Stimulated activated CD4-positive, alpha-beta T cell treated with anti-CD3 and anti-CD28 coated beads, Interleukin-15, amount 100 ng/mL, for 48 hours (primary cell): Measurements from ENCODE around the gene RAB44.
"Not testable (repeated sequence)": the region's sequence is repeated elsewhere in the genome, so short reads cannot be mapped to it uniquely, and the experiment has no call there.

ENCODE experiments used
- DNase-seq, 2 donors: peaks; one replicate each; pipeline ENCODE4 v3.0.0-alpha.2; 2020; ENCODE audit warnings: low read depth in 2 of 2

Gene RAB44

DNA sequence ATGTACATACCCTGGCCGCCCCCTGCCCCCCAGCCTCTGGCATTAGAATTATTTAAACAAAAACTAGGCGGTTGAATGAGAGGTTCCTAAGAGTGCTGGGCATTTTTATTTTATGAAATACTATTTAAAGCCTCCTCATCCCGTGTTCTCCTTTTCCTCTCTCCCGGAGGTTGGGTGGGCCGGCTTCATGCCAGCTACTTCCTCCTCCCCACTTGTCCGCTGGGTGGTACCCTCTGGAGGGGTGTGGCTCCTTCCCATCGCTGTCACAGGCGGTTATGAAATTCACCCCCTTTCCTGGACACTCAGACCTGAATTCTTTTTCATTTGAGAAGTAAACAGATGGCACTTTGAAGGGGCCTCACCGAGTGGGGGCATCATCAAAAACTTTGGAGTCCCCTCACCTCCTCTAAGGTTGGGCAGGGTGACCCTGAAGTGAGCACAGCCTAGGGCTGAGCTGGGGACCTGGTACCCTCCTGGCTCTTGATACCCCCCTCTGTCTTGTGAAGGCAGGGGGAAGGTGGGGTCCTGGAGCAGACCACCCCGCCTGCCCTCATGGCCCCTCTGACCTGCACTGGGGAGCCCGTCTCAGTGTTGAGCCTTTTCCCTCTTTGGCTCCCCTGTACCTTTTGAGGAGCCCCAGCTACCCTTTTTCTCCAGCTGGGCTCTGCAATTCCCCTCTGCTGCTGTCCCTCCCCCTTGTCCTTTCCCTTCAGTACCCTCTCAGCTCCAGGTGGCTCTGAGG lies 11.5 kb upstream of the RAB44 start:
- DNase-seq, result no peak

DNA sequence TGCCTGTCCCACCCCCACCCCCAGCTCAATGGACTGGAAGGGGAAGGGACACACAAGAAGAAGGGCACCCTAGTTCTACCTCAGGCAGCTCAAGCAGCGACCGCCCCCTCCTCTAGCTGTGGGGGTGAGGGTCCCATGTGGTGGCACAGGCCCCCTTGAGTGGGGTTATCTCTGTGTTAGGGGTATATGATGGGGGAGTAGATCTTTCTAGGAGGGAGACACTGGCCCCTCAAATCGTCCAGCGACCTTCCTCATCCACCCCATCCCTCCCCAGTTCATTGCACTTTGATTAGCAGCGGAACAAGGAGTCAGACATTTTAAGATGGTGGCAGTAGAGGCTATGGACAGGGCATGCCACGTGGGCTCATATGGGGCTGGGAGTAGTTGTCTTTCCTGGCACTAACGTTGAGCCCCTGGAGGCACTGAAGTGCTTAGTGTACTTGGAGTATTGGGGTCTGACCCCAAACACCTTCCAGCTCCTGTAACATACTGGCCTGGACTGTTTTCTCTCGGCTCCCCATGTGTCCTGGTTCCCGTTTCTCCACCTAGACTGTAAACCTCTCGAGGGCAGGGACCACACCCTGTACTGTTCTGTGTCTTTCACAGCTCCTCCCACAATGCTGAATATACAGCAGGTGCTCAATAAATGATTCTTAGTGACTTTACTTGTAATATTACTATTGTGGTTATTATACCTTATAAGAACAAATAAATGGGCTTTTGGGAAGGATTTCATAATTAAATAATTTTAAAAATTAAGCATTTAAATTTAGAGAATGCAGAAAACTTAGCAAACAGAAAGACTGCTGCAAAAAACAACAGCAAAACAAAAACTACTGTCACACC lies 10.7 kb upstream of the RAB44 start:
- DNase-seq, result no peak

DNA sequence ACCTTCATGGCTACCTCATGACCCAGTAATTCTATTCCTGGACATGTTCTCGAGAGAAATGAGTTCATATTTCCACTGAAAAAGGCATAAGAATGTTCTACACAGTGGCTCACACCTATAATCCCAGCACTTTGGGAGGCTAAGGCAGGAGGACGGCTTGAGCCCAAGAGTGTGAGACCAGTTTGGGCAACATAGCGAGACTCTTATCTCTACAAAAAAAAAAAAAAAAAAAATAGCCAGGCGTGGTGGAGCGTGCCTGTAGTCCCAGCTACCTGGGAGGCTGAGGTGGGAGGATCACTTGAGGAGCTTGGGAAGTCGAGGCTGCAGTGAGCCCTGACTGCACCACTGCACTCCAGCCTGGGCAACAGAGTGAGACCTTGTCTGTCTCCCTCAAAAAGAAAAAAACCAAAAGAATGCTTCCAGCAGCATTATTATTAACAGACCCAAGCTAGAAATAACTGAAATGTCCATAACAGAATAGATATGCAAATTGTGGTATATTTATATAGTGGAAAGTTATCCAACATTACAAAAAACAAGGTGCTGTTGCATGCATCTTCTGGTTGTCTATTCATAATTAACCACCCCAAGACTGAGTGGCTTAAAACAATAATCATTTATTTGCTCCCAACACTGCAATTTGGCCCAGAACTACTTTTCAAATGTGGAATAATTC lies 9.4 kb upstream of the RAB44 start:
- no peak for DNase-seq

DNA sequence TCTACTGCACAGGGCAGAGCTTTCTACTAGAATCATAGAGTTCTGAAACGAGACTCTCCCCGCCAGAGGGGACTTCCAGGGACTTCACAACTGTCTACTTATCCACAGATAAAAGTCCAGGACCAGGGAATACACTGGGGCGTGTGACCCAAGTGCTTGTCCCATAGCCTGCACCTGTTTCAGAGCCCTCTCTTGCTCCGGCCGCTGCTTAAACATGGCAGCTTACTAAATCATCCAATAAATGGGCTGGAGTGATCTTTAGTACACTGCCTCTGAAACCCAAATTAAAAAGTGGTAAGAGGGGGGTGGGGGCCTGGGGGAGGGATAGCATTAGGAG lies 8.9 kb upstream of the RAB44 start:
- DNase-seq, result no peak

DNA sequence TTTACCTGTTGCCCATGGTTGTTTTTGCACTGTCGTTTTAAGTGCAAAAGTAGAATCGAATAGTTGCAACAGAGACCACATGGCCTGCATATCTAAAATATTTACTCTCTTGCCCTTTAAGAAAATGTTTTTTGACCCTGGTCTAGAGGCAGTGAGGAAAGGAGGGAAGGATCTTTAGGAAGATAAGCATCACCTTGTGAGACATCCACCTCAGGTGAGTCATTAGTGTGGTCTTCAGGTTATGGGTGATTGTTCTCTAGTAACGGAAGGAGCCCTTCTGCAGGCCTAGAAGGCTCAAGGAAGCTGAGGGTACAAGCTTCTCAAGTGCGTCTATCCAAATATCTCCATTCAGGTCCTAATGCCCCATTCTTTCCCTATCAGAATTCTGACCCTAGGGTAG lies 6.6 kb upstream of the RAB44 start:
- no peak for DNase-seq

DNA sequence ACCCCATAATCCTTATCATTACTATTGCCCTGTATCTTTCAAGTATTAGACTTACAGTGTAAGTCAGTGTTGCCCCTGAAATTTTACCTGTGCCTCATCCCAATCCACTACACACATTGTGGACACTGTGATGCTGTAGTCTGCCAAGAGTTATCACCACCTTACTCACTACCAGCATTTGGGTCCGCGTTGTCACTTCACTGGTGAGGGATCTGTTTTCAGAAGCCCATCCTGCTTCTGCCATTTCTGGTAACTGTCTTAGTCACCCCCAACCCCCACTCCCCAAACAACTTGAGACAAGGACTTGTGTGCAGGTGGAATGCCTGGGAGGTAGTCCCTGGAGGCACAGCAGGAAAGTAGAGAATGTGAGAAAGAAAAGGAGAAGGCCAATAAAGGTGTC lies 6.0 kb upstream of the RAB44 start:
- DNase-seq, result no peak

DNA sequence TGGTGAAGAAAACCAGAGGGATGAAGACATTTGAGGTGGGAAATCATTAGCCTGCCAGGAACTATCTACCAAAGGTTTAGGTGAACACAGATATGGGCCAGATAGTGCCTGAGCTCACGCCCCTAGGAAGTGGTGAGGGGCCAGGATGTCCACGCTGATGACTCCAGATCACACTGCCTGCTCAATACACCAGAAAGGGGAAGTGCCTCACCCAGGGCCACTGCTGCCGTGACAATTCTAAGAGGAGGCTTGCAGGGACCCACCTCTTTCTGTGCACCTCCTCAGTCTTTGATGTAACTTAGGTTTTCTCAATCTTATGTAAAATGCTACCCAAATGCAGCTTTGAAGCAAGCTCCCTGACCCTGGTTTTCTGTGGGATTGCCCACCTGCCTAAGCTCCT lies 5.4 kb upstream of the RAB44 start:
- DNase-seq, result no peak

DNA sequence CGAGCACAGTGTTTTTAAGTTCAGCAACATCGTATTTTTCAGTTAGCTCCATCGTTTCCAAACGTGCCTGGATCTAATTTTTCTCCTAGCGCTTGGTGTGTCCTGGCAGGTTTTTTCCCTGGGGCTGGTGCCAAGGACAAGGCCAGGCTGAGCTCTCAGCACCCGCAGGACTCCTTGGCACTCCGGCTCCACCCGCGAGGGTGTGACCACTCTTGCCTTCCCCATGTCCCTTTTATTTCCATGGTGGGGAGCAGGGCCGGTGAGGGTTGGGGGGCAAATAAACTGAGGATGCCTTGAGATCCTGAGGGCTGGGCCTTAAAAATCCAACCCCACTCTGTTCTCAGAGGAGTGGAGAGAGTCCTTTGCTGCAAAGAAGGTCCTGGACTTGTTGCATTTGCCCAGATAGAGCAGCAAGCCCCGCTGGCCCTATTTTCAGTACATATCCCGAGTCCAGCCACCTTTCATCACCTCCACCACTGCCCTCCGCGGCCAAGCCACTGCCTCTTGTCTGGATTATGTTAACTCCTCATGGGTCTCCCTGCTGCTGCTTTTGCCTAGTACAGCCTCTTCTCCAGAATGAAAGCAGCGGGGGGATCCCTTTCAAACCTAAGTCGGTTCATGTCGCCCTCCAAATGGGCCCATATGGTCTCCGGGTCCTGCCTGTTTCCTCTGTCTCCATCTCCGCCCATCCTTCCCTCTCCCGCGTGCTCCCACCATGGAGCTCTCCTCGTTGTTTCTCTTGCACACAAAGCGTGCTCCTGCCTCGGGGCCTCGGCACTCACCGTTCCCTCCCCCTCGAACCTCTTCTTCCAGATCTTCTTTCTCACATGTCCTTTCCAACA lies 4.5 kb upstream of the RAB44 start:
- no peak for DNase-seq

DNA sequence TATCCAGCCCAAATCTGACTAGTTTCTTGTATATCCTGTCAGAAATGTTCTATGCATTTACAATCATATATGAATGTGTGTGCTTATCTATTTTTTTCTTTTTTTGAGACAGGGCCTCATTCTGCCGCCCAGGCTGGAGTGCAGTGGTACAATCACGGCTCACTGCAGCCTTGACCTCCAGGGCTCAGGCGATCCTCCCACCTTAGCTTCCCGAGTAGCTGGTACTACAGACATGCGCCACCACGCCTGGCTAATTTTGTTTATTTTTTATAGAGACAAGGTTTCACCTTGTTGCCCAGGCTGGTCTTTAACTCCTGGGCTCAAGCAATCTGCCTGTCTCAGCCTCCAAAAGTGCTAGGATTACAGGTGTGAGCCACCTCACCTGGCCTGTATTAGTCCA lies 3.0 kb upstream of the RAB44 start:
- DNase-seq, result no peak

DNA sequence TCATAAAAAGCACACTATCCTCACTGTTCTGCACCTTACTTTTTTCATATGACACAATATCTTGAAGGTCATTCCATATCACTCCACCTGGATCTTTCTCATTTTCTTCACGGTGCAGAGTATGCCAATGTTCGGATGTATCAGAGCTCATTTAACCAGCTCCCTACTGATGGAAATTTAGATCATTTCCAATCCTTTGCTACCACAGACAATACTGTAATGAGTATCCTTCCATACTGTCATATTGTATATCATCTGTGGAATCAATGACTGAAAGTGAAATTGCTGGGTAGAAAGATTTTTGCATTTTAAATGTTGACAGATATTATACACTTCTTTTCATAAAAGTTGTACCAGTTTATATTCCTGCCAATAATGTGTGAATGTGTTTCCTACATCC lies 2.2 kb upstream of the RAB44 start:
- DNase-seq, result no peak

DNA sequence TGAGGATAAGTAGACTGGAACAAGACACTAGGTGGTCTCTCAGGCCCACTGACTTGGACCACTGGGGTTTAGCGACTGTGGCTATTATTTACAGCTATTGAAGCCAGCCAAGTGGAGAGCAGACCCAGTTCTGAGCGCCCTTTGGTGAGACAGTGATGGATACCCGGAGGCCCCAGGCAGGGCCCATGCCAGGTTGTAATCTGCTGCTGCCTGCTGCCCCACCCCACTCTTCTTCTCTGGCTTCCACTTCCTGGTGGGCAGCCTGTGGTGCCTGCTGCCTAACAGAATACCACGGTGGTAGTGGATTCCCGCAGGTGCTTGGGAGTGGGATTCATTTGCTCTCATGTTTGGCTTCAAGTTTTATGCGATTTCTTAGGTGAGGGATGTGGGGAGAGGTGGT lies 570 bp downstream of the RAB44 start:
- no peak for DNase-seq

DNA sequence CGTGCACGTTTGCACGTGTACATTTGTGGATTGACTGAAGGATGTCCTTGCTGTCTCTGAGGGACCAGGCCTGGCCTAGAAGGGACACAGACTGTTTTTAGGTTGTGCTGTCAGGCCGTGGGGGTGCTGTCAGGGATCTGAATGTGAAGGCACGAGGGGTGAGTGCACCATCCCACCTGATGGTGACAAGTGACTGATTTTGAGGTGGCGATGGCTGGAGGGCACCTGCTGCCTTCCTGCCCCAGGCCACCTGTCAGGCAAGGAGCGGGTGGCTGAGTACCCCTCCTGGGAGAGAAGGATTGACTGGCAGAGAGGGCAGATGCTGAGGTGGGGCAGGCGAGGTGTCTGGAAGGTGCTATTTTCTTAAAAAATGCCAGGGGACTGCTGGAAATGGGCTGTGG lies 1.2 kb downstream of the RAB44 start:
- no peak for DNase-seq

DNA sequence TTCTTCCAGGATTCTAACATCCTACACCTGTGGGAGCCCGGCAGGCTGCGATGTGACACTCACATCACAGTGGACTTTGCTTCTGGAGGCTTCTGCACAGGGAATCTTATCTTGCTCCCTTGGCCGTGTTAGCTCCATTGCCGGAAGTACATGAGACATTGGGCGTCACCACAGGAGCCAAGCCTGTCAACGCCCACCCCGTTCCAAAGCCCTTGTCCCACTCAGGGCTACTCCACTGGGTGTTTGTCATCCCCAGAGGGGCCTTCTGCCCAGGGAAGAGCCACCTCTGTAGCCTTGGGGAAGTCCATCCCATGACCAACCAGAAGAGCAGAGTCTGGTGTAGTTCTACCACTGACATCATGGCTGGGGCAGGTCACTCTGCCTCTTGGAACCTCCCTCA lies 1.7 kb downstream of the RAB44 start:
- DNase-seq, result no peak

DNA sequence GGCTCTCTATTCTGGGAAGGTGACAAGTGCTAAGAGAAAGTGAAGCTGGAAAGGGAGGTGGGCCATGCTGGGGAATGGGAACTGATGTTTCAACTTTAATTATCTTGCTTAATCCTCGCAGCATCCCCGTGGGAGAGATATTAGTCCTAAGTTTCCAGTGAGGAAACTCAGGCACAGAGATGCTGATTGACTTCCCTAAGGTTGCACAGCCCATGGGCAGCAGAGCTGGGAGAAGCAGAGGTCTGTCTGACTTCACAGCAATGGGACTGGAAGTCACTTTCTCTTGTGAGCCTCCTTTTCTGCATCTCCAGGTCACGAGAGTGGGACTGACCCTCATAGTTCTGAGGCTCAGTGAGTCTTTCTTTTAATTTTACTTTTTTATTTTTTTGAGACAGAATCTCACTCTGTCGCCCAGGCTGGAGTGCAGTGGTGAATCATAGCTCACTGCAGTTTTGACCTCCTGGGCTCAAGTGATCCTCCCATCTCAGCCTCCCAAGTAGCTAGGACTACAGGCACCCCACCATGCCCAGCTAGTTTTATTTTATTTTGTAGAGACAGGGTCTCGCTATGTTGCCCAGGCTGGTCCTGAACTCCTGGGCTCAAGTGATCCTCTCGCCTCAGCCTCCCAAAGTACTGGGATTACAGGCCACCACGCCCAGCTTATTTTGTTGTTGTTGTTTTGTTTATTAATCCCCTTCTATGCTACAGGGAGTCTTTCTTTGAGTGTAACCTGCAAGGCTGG lies 2.6 kb downstream of the RAB44 start:
- DNase-seq, result no peak

DNA sequence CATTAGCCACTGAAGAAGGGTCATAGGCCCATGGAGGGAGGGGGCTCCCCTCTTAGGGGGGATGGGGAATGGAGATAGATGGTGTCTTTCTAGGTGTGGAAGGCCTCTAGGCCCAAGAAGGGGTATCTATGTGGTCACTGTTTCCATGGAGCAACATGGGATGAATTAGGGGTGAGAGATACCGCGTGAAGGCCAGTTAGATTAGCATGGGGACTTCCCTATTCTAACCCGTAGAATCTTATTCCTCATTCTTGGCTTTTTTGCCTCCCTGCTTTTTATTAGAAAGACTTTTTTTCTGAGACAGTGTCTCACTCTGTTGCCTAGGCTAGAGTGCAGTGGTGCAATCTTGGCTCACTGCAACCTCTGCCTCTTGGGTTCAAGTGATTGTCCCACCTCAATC lies 3.2 kb downstream of the RAB44 start:
- DNase-seq, result no peak

DNA sequence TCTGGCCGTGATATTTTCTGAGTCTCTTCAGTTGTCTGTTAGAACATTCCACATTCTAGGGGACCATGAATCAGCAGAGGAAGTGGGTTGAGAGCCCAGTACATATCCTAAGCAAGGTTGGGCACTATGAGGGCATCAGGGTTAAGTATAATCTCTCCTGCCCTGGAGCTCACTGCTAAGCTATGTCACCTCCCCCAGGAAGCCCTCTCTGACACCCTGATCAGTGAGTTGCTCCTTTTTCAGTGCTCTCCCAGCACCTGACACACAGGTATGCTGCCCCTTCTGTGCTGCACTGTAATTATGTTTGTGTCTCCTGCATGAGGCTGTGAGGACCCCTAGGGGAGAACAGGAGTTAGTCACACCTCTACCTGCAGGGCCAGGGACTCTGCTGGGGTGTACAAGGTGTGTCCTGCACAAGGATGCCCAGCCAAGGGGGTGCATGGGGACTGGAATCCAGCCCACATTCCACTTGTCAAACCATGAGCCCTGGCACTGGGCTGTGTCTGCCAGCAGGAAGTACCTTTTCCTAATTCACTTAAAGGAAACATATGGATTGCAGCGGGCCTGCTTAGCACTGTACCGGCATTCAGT lies 3.9 kb downstream of the RAB44 start:
- DNase-seq, result no peak

DNA sequence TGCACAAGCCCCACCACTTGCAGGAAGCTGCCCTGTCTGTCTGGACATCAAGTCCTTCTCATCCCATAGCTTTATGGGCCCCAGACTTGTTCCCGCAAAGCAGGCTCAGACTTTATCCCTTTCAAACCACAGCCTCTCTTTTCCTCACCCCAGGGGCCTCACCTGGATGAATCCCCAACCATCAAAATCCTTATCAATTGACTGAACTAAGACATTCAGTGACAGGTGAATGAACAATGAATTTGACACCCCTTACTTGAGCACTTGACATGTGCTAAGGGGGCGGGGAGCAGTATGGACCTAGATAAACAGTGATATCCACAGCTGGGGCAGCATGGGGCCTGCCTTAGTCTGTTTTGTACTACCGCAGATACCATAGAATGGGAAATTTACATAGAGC lies 5.0 kb downstream of the RAB44 start:
- no peak for DNase-seq

DNA sequence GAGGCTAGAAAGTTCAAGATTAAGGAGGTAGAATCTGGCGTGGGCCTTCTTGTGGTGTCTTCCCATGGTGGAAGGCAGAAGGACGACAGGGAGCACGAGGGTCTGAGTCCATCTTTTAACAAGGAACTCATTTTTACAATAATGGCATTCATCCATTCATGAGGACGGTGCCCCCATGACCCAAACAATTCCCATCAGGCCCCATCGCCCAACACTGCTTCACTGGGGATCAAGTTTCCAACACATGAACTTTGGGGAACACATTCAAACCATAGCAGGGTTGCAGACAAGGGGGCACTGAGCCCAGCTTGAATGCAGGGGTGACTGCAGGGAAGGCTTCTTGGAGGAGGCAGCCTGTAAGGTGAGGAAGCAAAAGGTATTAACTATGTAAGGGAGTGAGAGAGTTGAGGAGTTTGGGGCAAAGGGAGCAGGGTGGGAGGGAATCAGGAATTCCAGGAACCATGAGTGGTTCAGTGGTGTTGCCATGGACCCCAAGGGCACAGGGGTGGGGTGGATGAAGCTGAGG lies 5.5 kb downstream of the RAB44 start:
- no peak for DNase-seq

DNA sequence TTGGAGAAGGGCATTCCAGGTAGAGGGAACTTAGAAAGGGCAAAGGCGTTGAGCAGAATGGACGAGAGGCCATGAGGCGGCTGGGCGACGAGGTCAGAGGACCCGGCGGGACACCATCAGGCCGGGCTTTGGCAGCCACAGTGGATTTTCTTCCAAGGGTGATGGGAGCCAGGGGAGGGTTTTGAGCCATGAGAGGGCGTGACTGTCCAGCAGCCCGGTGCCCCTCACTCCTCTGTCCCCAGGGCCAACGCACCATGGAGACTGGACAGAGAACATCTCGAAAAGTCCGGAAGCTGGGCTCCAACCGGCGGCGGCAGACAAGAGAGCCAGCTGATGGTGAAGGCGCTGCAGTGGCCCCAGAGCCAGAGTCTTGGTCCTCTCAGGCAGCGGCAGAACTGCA lies 6.4 kb downstream of the RAB44 start:
- DNase-seq, result no peak

DNA sequence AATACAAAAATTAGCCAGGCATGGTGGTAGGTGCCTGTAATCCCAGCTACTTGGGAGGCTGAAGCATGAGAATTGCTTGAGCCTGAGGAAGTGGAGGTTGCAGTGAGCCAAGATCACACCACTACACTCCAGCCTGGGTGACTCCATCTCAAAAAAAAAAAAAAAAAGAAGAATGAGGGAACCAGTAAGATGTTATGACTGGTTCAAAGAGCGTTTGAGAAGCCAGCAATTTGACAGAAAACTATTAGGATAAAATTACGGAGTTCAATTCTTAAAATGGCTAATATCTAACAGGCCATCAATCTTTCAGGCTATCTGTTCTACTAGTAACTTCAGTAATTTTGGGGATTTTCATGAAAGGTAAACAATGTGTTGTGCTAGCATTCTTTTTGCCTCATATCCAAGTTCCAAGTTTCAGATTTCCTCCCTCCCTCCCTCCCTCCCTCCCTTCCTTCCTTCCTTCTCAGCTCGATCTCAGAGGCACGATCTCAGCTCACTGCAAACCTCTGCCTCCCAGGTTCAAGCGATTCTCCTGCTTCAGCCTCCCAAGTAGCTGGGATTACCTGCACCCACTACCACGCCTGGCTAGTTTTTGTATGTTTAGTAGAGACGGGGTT lies 7.4 kb downstream of the RAB44 start:
- not testable (repeated sequence) for DNase-seq
